Natural killer cell (primary cell): ENCODE measurements around the gene HAUS7. TPM values are rescaled to one million over a fixed set of nuclear protein-coding genes. Genes with fewer than 3 reads are reported as not detected.
A peak's percentile ranks its signal among the peaks of the same experiment; 100 is the strongest.
"Not testable (repeated sequence)": the region's sequence is repeated elsewhere in the genome, so short reads cannot be mapped to it uniquely, and the experiment has no call there.

Source experiments
- ATAC-seq, 3 donors: fragments of 150-1000 bp in 2 of 3; fragments of 200-7000 bp in 1 of 3; cut with Tn5 transposase; 1 replicate in 1 of 3; 2 replicates in 2 of 3; pipeline ENCODE4 v1.10.0; 2021; ENCODE audit warnings: mild to moderate bottlenecking in 2 of 3, moderate library complexity in 2 of 3
- DNase-seq, 2 donors: peaks; one replicate each; pipeline versions ENCODE4 v3.0.0 to v3.0.0-alpha.2; 2013 to 2021; ENCODE audit warnings: mixed read lengths in 1 of 2
- H3K27ac ChIP-seq: one replicate; pipeline ENCODE4 v1.5.1; 2013; ENCODE audit warnings: mild to moderate bottlenecking, low read length
- H3K27me3 ChIP-seq: one replicate; pipeline ENCODE4 v1.6.1; 2013; ENCODE audit warnings: low read length; ENCODE audit not compliant: control insufficient read depth, insufficient read depth
- H3K36me3 ChIP-seq: one replicate; pipeline ENCODE4 v1.6.1; 2013; ENCODE audit warnings: low read length; ENCODE audit not compliant: control insufficient read depth, insufficient read depth
- H3K4me1 ChIP-seq: one replicate; pipeline ENCODE4 v1.6.1; 2013; ENCODE audit warnings: low read length; ENCODE audit not compliant: control insufficient read depth, insufficient read depth
- H3K4me3 ChIP-seq: one replicate; pipeline ENCODE4 v1.5.1; 2013; ENCODE audit warnings: low read length
- H3K9me3 ChIP-seq: one replicate; pipeline ENCODE4 v1.6.1; 2013; ENCODE audit warnings: low read length; ENCODE audit not compliant: control insufficient read depth, insufficient read depth
- H3K27ac Mint-ChIP-seq, 2 donors: one replicate each; pipeline ENCODE4 v1.8.0; 2022; ENCODE audit warnings: mild to moderate bottlenecking in 2 of 2, mixed read lengths in 2 of 2, moderate library complexity in 1 of 2
- H3K27me3 Mint-ChIP-seq, 2 donors: one replicate each; pipeline ENCODE4 v1.8.0; 2022; ENCODE audit warnings: low read depth in 2 of 2, mixed read lengths in 2 of 2
- H3K36me3 Mint-ChIP-seq: one replicate; pipeline ENCODE4 v1.8.0; 2022; ENCODE audit warnings: mixed read lengths
- H3K4me1 Mint-ChIP-seq, 2 donors: one replicate each; pipeline ENCODE4 v1.8.0; 2022; ENCODE audit warnings: mixed read lengths in 2 of 2
- H3K4me3 Mint-ChIP-seq: one replicate; pipeline ENCODE4 v1.8.0; 2022; ENCODE audit warnings: mild to moderate bottlenecking, moderate library complexity, mixed read lengths
- H3K9me3 Mint-ChIP-seq, 2 donors: one replicate each; pipeline ENCODE4 v1.8.0; 2022; ENCODE audit warnings: mixed read lengths in 2 of 2
- CTCF ChIP-seq: fragments of 200-600 bp; IDR thresholded peaks from one replicate; pipeline ENCODE4 v1.8.0; 2022; ENCODE audit warnings: antibody characterized with exemption
- WGBS: methylation state at CpG from one replicate; pipeline ENCODE4 v1.1.7; 2013; ENCODE audit warnings: missing lambda C conversion rate; ENCODE audit not compliant: insufficient coverage; 5-methylcytosine and 5-hydroxymethylcytosine counted together
- intact Hi-C: fragments of 100-400 bp; cut with micrococcal nuclease; formaldehyde crosslinking; loops from one replicate; pipeline ENCODE4 v1.14.2; 2022
- total RNA-seq, 4 donors: library from RNA; stranded (reverse); fragments of 120-200 nt in 1 of 4; gene quantifications; one replicate each; pipeline versions ENCODE4 v1.2.3 to v1.2.4, GENCODE V29; 2013 to 2022

HAUS7 gene
- total RNA-seq, 3 donors from 2014 or later (not counting 1 experiment from before 2014, with no cell fraction given) = 27.4 to 33.1 (median 31.9) TPM

GRCh38 chrX:153405426-153405825, 65.0 kb downstream of the HAUS7 start:
- DNase-seq (no peak), ATAC-seq (no peak)
- intact Hi-C loops = no loop called here
- H3K9me3 ChIP-seq = no peaks in the 10 kb centered on the region
- Mint-ChIP-seq H3K4me3 (no peak overlapping the region), H3K36me3 (no peaks in the 10 kb centered on the region), H3K27ac (no peak overlapping the region), H3K27me3 (peaks cover 4 to 12% of the 10 kb centered on the region in 2 donors), H3K4me1 (no peaks in the 10 kb centered on the region), H3K9me3 (no peaks in the 10 kb centered on the region)
- no peak overlapping the region for H3K27ac ChIP-seq
- H3K36me3 ChIP-seq = no peaks in the 10 kb centered on the region
- H3K4me3 ChIP-seq = no peak overlapping the region
- no peaks in the 10 kb centered on the region for H3K4me1 ChIP-seq
- no peaks in the 10 kb centered on the region for H3K27me3 ChIP-seq
- WGBS = 27% methylated on average over 5 of the region's 5 CpGs
- TF ChIP-seq CTCF = no peak

- 86% methylated on average over 3 of the region's 5 CpGs for WGBS
- H3K27ac ChIP-seq, H3K36me3 ChIP-seq, DNase-seq, H3K4me1 ChIP-seq, H3K9me3 ChIP-seq, H3K4me3 Mint-ChIP-seq, intact Hi-C loops, H3K4me1 Mint-ChIP-seq, H3K36me3 Mint-ChIP-seq, H3K9me3 Mint-ChIP-seq, H3K4me3 ChIP-seq, H3K27me3 ChIP-seq, H3K27ac Mint-ChIP-seq, ATAC-seq: not testable (repeated sequence)
- peaks cover 4 to 12% of the 10 kb centered on the region in 2 donors for H3K27me3 Mint-ChIP-seq
Observed at GRCh38 chrX:153404333-153404732, 66.0 kb downstream of the HAUS7 start.

- H3K9me3 ChIP-seq = no peaks in the 10 kb centered on the region
- Mint-ChIP-seq H3K4me3 (no peak within 1 kb of the TSS), H3K4me1 (no peaks in the 10 kb centered on the region), H3K27me3 (peaks cover 4 to 12% of the 10 kb centered on the region in 2 donors), H3K36me3 (no peaks in the 10 kb centered on the region), H3K27ac (no peak within 1 kb of the TSS), H3K9me3 (no peaks in the 10 kb centered on the region)
- intact Hi-C loops = no loop called here
- no peak for TF ChIP-seq CTCF
- H3K27ac ChIP-seq = no peak within 1 kb of the TSS
- H3K36me3 ChIP-seq = no peaks in the 10 kb centered on the region
- no peaks in the 10 kb centered on the region for H3K4me1 ChIP-seq
- no peaks in the 10 kb centered on the region for H3K27me3 ChIP-seq
- no peak for DNase-seq
- 98% methylated on average over 28 of the region's 29 CpGs for WGBS
- no peak for ATAC-seq
- no peak within 1 kb of the TSS for H3K4me3 ChIP-seq
Observed at GRCh38 chrX:153401133-153401764, 69.1 kb downstream of the HAUS7 start, which contains the start of gene PNMA6E. Gene PNMA6E, minus strand, starts transcription at chrX:153401350. Its CDS starts 2,501 bp downstream, at chrX:153398849.

DNA sequence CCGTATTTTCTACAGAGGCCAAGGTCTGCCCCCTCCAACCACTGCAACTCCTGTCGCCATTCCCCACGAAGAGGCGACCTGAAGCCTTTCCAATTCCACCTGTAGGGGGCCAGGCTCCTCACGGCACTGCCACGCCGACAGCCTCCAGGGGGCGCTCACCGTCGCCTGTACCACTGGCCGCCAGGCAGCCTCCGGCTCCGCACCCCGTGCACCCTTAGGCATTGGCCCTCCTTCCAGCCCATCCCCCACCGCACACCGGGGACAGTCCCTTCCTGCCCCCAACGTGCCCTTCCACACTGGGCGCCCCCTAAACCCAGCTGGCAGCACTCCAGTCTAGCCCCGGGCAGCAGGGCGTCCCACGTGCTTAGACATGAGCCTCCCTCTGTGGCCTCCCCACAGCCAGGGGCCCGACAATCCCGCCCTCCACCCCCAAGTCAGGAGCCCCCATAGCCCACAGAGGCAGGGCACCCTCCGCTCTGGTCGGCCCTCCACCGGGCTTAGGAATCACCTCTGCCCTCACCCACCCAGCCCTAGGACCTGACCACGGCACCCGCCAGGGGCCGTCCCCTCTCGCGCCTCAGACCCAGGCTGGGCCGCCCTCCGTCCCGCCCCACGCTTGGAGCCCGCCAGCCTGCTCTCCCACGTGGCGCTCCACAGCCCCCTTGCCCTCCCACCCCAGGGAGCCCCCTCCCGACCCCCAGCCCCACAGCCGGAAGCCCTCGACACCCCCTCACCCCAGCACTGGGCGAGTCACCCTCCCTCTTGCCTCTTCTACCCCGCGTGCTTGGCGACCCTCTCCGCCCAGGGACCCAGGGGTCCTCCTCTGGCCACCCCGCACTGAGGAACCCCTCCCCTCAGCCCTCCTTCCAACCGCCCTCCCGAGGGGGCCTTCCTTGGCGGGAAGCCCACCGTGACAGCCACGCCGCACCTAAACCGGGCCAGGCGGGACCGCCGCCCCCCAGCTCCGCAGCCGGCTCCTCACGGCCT, 69.9 kb downstream of the HAUS7 start:
- peak; percentile 71 for TF ChIP-seq CTCF
- intact Hi-C loops = no loop called here
- Histone ChIP-seq H3K27ac (no peak overlapping the region), H3K4me1 (no peaks in the 10 kb centered on the region), H3K27me3 (no peaks in the 10 kb centered on the region), H3K36me3 (no peaks in the 10 kb centered on the region), H3K4me3 (no peak overlapping the region), H3K9me3 (no peaks in the 10 kb centered on the region)
- H3K9me3 Mint-ChIP-seq = no peaks in the 10 kb centered on the region
- no peak overlapping the region for H3K27ac Mint-ChIP-seq
- 67% methylated on average over 38 of the region's 60 CpGs for WGBS
- H3K4me1 Mint-ChIP-seq = no peaks in the 10 kb centered on the region
- no peaks in the 10 kb centered on the region for H3K36me3 Mint-ChIP-seq
- H3K27me3 Mint-ChIP-seq = peaks cover 4 to 7% of the 10 kb centered on the region in 2 donors
- DNase-seq (peak; percentile 40 to 74), ATAC-seq (peak; percentile 68 to 88 (median 71))
- H3K4me3 Mint-ChIP-seq = no peak overlapping the region
